Measurements from ENCODE around the gene OCRL.

DNA sequence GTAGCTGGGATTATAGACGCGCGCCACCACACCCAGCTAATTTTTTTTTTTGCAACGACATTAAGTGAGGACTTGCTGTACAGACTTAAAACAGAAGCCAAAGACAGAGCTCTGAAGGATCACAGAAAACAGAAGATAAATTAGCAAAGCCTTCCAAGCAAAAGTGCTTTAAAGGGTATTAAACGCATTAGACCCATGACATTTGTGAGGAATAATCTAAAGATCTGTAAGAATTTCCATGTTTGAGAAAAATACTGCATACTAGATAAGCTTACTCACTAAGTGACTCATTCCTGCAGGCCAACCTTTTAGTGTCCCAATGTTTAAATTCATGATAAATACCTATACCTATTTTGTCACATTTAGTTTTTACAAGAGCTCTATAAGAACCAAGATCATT lies 44.2 kb upstream of the OCRL start:
- TF ChIP-seq EZH2 (IDR thresholded peaks at IDR 0.05): no peak
- TF ChIP-seq, protein P1, sequence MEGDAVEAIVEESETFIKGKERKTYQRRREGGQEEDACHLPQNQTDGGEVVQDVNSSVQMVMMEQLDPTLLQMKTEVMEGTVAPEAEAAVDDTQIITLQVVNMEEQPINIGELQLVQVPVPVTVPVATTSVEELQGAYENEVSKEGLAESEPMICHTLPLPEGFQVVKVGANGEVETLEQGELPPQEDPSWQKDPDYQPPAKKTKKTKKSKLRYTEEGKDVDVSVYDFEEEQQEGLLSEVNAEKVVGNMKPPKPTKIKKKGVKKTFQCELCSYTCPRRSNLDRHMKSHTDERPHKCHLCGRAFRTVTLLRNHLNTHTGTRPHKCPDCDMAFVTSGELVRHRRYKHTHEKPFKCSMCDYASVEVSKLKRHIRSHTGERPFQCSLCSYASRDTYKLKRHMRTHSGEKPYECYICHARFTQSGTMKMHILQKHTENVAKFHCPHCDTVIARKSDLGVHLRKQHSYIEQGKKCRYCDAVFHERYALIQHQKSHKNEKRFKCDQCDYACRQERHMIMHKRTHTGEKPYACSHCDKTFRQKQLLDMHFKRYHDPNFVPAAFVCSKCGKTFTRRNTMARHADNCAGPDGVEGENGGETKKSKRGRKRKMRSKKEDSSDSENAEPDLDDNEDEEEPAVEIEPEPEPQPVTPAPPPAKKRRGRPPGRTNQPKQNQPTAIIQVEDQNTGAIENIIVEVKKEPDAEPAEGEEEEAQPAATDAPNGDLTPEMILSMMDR (IDR thresholded peaks at IDR 0.05): no peak
